SK-N-SH (cell line): Measurements from ENCODE around the gene SNF8. TPM values are rescaled to one million over a fixed set of nuclear protein-coding genes. Genes with fewer than 3 reads are reported as not detected.
A peak's percentile ranks its signal among the peaks of the same experiment; 100 is the strongest.

Experiments
- CTCF ChIA-PET: fragments of 300-600, 350-600 bp; formaldehyde crosslinking; extraction: SDS; loops from one replicate; lab custom pipeline; 2021; lab: Yijun Ruan, JAX
- POLR2A ChIA-PET: fragments of 350-600 bp; sonication (Branson Sonifier 250); formaldehyde crosslinking; extraction: SDS; loops from one replicate; lab custom pipeline; 2020; ENCODE audit warnings: antibody characterized with exemption, inconsistent platforms; lab: Yijun Ruan, JAX
- DNase-seq: peaks from one replicate; pipeline ENCODE4 v3.0.0; 2012
- H2AFZ ChIP-seq: fragments of 200-600 bp; sonication (generic); 2 replicates; pipeline ENCODE4 v1.8.1; 2016; ENCODE audit warnings: antibody characterized with exemption, mild to moderate bottlenecking, low read depth
- H3F3A ChIP-seq: fragments of 200-600 bp; sonication (generic); replicated peaks from 2 replicates; pipeline ENCODE3; 2016; ENCODE audit warnings: antibody characterized with exemption, mild to moderate bottlenecking; ENCODE audit not compliant: insufficient read depth
- H3K27ac ChIP-seq, 2 experiments: fragments of 200-500 bp in 1 of 2; fragments of 200-600 bp in 1 of 2; sonication (Bioruptor generic) in 1 of 2; sonication (generic), shearing (Covaris generic) in 1 of 2; 2 replicates each; pipeline versions ENCODE4 v1.5.1 to v1.6.1; 2014 to 2016; ENCODE audit warnings: low read depth in 2 of 2, inconsistent platforms in 1 of 2, low read length in 1 of 2, mild to moderate bottlenecking in 1 of 2, mixed read lengths in 1 of 2
- H3K27me3 ChIP-seq: fragments of 200-600 bp; sonication (generic), shearing (Covaris generic); 2 replicates; pipeline ENCODE4 v1.6.1; 2016; ENCODE audit warnings: mixed run types; ENCODE audit not compliant: insufficient read depth
- H3K36me3 ChIP-seq, 2 experiments: fragments of 200-500 bp in 1 of 2; fragments of 200-600 bp in 1 of 2; sonication (Bioruptor generic) in 1 of 2; sonication (generic) in 1 of 2; replicated peaks in 1 of 2; 2 replicates each; pipeline versions ENCODE3 to v1.5.1; 2014 to 2016; ENCODE audit warnings: low read length in 1 of 2, mild to moderate bottlenecking in 1 of 2; ENCODE audit not compliant: insufficient read depth in 2 of 2, control insufficient read depth in 1 of 2
- H3K4me1 ChIP-seq, 2 experiments: fragments of 200-500 bp in 1 of 2; fragments of 200-600 bp in 1 of 2; sonication (Bioruptor generic) in 1 of 2; sonication (generic), shearing (Covaris generic) in 1 of 2; 2 replicates each; pipeline versions ENCODE4 v1.5.1 to v1.6.1; 2014 to 2016; ENCODE audit warnings: low read depth in 1 of 2, low read length in 1 of 2, mixed run types in 1 of 2; ENCODE audit not compliant: insufficient read depth in 2 of 2, control insufficient read depth in 1 of 2
- H3K4me2 ChIP-seq: fragments of 200-600 bp; sonication (generic), shearing (Covaris generic); 2 replicates; pipeline ENCODE4 v1.6.1; 2017; ENCODE audit warnings: mixed run types
- H3K4me3 ChIP-seq, 2 experiments: fragments of 200-500 bp in 1 of 2; fragments of 200-600 bp in 1 of 2; sonication (Bioruptor generic) in 1 of 2; sonication (generic), shearing (Covaris generic) in 1 of 2; 2 replicates each; pipeline versions ENCODE4 v1.5.1 to v1.8.1; 2014 to 2016; ENCODE audit warnings: low read depth in 2 of 2, inconsistent platforms in 1 of 2, low read length in 1 of 2, mild to moderate bottlenecking in 1 of 2, mixed read lengths in 1 of 2, moderate library complexity in 1 of 2
- H3K79me2 ChIP-seq: fragments of 200-600 bp; sonication (generic); 2 replicates; pipeline ENCODE4 v1.8.1; 2017; ENCODE audit warnings: mild to moderate bottlenecking; ENCODE audit not compliant: insufficient read depth
- H3K9ac ChIP-seq: fragments of 200-600 bp; sonication (generic); 2 replicates; pipeline ENCODE4 v1.6.1; 2017; ENCODE audit warnings: mixed run types
- H3K9me2 ChIP-seq: fragments of 200-600 bp; sonication (generic); 2 replicates; pipeline ENCODE4 v1.6.1; 2017; ENCODE audit warnings: mixed run types
- H3K9me3 ChIP-seq: fragments of 200-600 bp; sonication (generic); 2 replicates; pipeline ENCODE4 v1.6.1; 2017; ENCODE audit warnings: mixed run types, mild to moderate bottlenecking, moderate library complexity
- H4K20me1 ChIP-seq: fragments of 200-600 bp; sonication (generic); 2 replicates; pipeline ENCODE4 v1.6.1; 2017; ENCODE audit warnings: mild to moderate bottlenecking, mixed run types; ENCODE audit not compliant: insufficient read depth
- CHD2 ChIP-seq: fragments of 150-350 bp; IDR thresholded peaks from 2 replicates; pipeline ENCODE4 v1.6.1; 2018; ENCODE audit warnings: low read length; ENCODE audit not compliant: partially characterized antibody
- JUND ChIP-seq: IDR thresholded peaks from 2 replicates; pipeline ENCODE4 v1.4.0; 2012
- NFIC ChIP-seq: IDR thresholded peaks from 2 replicates; pipeline ENCODE4 v1.4.0; 2012; ENCODE audit warnings: borderline replicate concordance
- POLR2AphosphoS5 ChIP-seq: IDR thresholded peaks from 2 replicates; pipeline ENCODE4 v1.6.1; 2012; ENCODE audit warnings: low read depth, low read length
- RCOR1 ChIP-seq: fragments of 150-350 bp; IDR thresholded peaks from 2 replicates; pipeline ENCODE4 v1.6.1; 2017; ENCODE audit warnings: antibody characterized with exemption, low read length
- RXRA ChIP-seq: IDR thresholded peaks from 2 replicates; pipeline ENCODE4 v1.4.0; 2012; ENCODE audit warnings: low read depth, mild to moderate bottlenecking, borderline replicate concordance
- SIN3A ChIP-seq: IDR thresholded peaks from 2 replicates; pipeline ENCODE4 v1.6.1; 2012; ENCODE audit warnings: low read depth, mild to moderate bottlenecking, low read length, moderate library complexity, borderline replicate concordance
- SMC3 ChIP-seq: IDR thresholded peaks from 2 replicates; pipeline ENCODE4 v1.6.1; 2012; ENCODE audit warnings: low read depth, low read length, improper control_type of control experiment
- TEAD4 ChIP-seq: IDR thresholded peaks from 2 replicates; pipeline ENCODE4 v1.4.0; 2012; ENCODE audit warnings: mild to moderate bottlenecking, borderline replicate concordance; ENCODE audit not compliant: insufficient read depth
- WGBS: methylation state at CpG from one replicate; pipeline ENCODE4 v1.1.6; 2017; ENCODE audit warnings: low lambda C conversion rate; 5-methylcytosine and 5-hydroxymethylcytosine counted together
- polyA plus RNA-seq, 3 experiments: library from polyadenylated mRNA; depleted of rRNA; stranded (reverse); fragments of >200 nt; gene quantifications; 2 replicates each; pipeline ENCODE4 v1.2.3, GENCODE V29; 2012
- TF ChIP-seq, protein P1 (sequence below): fragments of 150-350 bp; IDR thresholded peaks from 2 replicates; pipeline ENCODE4 v1.6.1; 2017; ENCODE audit warnings: antibody characterized with exemption, low read length, low read depth, borderline replicate concordance
- TF ChIP-seq, protein P2 (sequence below): fragments of 200-600 bp; sonication (generic); IDR thresholded peaks from 2 replicates; pipeline ENCODE4 v1.6.1; 2017; ENCODE audit warnings: antibody characterized with exemption, mild to moderate bottlenecking, moderate library complexity
- TF ChIP-seq, protein P3 (sequence below): IDR thresholded peaks from 2 replicates; pipeline ENCODE4 v1.4.0; 2012; ENCODE audit warnings: low read depth, borderline replicate concordance
- TF ChIP-seq, protein P4 (sequence below): IDR thresholded peaks from 2 replicates; pipeline ENCODE4 v1.4.0; 2012; ENCODE audit warnings: low read depth
- TF ChIP-seq, protein P5 (sequence below): IDR thresholded peaks from 2 replicates; pipeline ENCODE4 v1.6.1; 2012; ENCODE audit warnings: mild to moderate bottlenecking, low read depth, low read length, moderate library complexity

Gene SNF8
- polyA plus RNA-seq, 1 of the 3 experiments (the other 2 are of a cell fraction), result 358 TPM

DNA sequence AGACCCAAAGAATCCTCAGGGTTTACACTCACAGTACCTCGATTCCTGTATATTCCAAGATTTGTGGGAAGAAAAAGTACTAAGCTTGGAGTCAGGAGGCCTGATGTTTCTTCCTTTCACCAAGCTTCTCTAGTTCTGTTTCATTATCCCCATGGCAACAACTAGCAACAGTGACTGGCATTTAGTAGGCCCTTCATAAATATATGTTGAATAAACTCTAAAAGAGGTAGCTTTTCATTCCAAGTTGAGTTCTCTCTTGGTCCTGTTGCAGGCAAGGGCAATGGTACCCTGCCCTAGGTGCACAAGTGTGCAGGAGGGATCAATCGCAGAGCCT, 37.0 kb downstream of the SNF8 start:
- H3K4me2 ChIP-seq, result peak overlapping the region; percentile 84
- peaks cover 54% of the 10 kb centered on the region for H3K79me2 ChIP-seq
- no peak for DNase-seq

More for the DNA sequence above, 37.0 kb downstream of the SNF8 start:
- H3K9me3 ChIP-seq, result no peaks in the 10 kb centered on the region
- peak overlapping the region; percentile 91 for H3K9ac ChIP-seq
- H3K27me3 ChIP-seq, result no peaks in the 10 kb centered on the region
- TF ChIP-seq RXRA (no peak), SIN3A (no peak), POLR2AphosphoS5 (no peak), CHD2 (no peak), SMC3 (no peak), NFIC (no peak), TEAD4 (no peak), JUND (no peak), RCOR1 (no peak)
- TF ChIP-seq, protein P1, sequence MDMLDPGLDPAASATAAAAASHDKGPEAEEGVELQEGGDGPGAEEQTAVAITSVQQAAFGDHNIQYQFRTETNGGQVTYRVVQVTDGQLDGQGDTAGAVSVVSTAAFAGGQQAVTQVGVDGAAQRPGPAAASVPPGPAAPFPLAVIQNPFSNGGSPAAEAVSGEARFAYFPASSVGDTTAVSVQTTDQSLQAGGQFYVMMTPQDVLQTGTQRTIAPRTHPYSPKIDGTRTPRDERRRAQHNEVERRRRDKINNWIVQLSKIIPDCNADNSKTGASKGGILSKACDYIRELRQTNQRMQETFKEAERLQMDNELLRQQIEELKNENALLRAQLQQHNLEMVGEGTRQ, result no peak
- TF ChIP-seq, protein P2, sequence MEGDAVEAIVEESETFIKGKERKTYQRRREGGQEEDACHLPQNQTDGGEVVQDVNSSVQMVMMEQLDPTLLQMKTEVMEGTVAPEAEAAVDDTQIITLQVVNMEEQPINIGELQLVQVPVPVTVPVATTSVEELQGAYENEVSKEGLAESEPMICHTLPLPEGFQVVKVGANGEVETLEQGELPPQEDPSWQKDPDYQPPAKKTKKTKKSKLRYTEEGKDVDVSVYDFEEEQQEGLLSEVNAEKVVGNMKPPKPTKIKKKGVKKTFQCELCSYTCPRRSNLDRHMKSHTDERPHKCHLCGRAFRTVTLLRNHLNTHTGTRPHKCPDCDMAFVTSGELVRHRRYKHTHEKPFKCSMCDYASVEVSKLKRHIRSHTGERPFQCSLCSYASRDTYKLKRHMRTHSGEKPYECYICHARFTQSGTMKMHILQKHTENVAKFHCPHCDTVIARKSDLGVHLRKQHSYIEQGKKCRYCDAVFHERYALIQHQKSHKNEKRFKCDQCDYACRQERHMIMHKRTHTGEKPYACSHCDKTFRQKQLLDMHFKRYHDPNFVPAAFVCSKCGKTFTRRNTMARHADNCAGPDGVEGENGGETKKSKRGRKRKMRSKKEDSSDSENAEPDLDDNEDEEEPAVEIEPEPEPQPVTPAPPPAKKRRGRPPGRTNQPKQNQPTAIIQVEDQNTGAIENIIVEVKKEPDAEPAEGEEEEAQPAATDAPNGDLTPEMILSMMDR, result no peak
- TF ChIP-seq, protein P3, sequence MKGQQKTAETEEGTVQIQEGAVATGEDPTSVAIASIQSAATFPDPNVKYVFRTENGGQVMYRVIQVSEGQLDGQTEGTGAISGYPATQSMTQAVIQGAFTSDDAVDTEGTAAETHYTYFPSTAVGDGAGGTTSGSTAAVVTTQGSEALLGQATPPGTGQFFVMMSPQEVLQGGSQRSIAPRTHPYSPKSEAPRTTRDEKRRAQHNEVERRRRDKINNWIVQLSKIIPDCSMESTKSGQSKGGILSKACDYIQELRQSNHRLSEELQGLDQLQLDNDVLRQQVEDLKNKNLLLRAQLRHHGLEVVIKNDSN, result no peak
- TF ChIP-seq, protein P4, sequence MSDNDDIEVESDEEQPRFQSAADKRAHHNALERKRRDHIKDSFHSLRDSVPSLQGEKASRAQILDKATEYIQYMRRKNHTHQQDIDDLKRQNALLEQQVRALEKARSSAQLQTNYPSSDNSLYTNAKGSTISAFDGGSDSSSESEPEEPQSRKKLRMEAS, result no peak
- TF ChIP-seq, protein P5, sequence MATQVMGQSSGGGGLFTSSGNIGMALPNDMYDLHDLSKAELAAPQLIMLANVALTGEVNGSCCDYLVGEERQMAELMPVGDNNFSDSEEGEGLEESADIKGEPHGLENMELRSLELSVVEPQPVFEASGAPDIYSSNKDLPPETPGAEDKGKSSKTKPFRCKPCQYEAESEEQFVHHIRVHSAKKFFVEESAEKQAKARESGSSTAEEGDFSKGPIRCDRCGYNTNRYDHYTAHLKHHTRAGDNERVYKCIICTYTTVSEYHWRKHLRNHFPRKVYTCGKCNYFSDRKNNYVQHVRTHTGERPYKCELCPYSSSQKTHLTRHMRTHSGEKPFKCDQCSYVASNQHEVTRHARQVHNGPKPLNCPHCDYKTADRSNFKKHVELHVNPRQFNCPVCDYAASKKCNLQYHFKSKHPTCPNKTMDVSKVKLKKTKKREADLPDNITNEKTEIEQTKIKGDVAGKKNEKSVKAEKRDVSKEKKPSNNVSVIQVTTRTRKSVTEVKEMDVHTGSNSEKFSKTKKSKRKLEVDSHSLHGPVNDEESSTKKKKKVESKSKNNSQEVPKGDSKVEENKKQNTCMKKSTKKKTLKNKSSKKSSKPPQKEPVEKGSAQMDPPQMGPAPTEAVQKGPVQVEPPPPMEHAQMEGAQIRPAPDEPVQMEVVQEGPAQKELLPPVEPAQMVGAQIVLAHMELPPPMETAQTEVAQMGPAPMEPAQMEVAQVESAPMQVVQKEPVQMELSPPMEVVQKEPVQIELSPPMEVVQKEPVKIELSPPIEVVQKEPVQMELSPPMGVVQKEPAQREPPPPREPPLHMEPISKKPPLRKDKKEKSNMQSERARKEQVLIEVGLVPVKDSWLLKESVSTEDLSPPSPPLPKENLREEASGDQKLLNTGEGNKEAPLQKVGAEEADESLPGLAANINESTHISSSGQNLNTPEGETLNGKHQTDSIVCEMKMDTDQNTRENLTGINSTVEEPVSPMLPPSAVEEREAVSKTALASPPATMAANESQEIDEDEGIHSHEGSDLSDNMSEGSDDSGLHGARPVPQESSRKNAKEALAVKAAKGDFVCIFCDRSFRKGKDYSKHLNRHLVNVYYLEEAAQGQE, result no peak
- peaks cover 26% of the 10 kb centered on the region in 2 experiments for H3K36me3 ChIP-seq
- peak overlapping the region; percentile 63 to 87 for H3K4me3 ChIP-seq
- peak overlapping the region; percentile 89 for H2AFZ ChIP-seq
- H3K4me1 ChIP-seq, result peaks cover 17 to 24% of the 10 kb centered on the region in 2 experiments
- peaks cover 37% of the 10 kb centered on the region for H4K20me1 ChIP-seq
- ChIA-PET POLR2A (interaction anchor here (1.1 to 2.4 kb wide), 2 partner anchors 10 to 15 kb away, joined by 5 to 36 read pairs; partner anchors contain the start of gene ATP5MC1), CTCF (interaction anchor here (0.9 to 3.4 kb wide), 5 partner anchors 14 to 94 kb away, joined by 4 to 20 read pairs (median 6); partner anchors contain the start of gene ATP5MC1)
- 34% methylated on average over 2 of the region's 2 CpGs for whole genome bisulfite sequencing
- peak overlapping the region; percentile 86 to 94 for H3K27ac ChIP-seq
- H3F3A ChIP-seq, result peaks cover 8% of the 10 kb centered on the region
- H3K9me2 ChIP-seq, result no peaks in the 10 kb centered on the region
